HG02870 (cell line): ENCODE measurements around the gene PTPRN2.
"Not testable (repeated sequence)": the region's sequence is repeated elsewhere in the genome, so short reads cannot be mapped to it uniquely, and the experiment has no call there.

Experiments used
- ATAC-seq: cut with Tn5 transposase; IDR thresholded peaks from one replicate; pipeline ENCODE4 v1.9.1; 2021; ENCODE audit warnings: mild to moderate bottlenecking, moderate library complexity; ENCODE audit not compliant: unreplicated experiment

Gene PTPRN2

GRCh38 chr7:158206341-158206740 is 381.3 kb downstream of the PTPRN2 start:
- no peak for ATAC-seq

GRCh38 chr7:158204453-158204852 is 383.2 kb downstream of the PTPRN2 start:
- ATAC-seq = no peak

GRCh38 chr7:158203948-158204347 is 383.7 kb downstream of the PTPRN2 start:
- not testable (repeated sequence) for ATAC-seq

GRCh38 chr7:158194365-158194900 is 393.2 kb downstream of the PTPRN2 start:
- no peak for ATAC-seq

GRCh38 chr7:158193446-158193845 is 394.2 kb downstream of the PTPRN2 start:
- no peak for ATAC-seq

- ATAC-seq = no peak
These were observed 394.7 kb downstream of the PTPRN2 start for GRCh38 chr7:158192956-158193355.

GRCh38 chr7:158192184-158192835 is 395.3 kb downstream of the PTPRN2 start:
- ATAC-seq = no peak

GRCh38 chr7:158191671-158192070 is 396.0 kb downstream of the PTPRN2 start:
- ATAC-seq = no peak

GRCh38 chr7:158190756-158191155 is 396.9 kb downstream of the PTPRN2 start:
- ATAC-seq = no peak

GRCh38 chr7:158188676-158189075 is 398.9 kb downstream of the PTPRN2 start:
- ATAC-seq = no peak

- no peak for ATAC-seq
These were observed 400.0 kb downstream of the PTPRN2 start for GRCh38 chr7:158187694-158187994.

- ATAC-seq = no peak
These were observed 400.5 kb downstream of the PTPRN2 start for GRCh38 chr7:158186864-158187693.

- ATAC-seq = no peak
These were observed 401.2 kb downstream of the PTPRN2 start for GRCh38 chr7:158186406-158186805.

- no peak for ATAC-seq
These were observed 402.0 kb downstream of the PTPRN2 start for GRCh38 chr7:158185653-158186052.

GRCh38 chr7:158183431-158183830 is 404.2 kb downstream of the PTPRN2 start:
- ATAC-seq = no peak

- ATAC-seq = no peak
These were observed 411.0 kb downstream of the PTPRN2 start for GRCh38 chr7:158176561-158177173.

GRCh38 chr7:158175779-158176178 is 411.8 kb downstream of the PTPRN2 start:
- ATAC-seq = no peak

GRCh38 chr7:158174947-158175346 is 412.7 kb downstream of the PTPRN2 start:
- ATAC-seq = no peak

GRCh38 chr7:158167373-158167772 is 420.2 kb downstream of the PTPRN2 start:
- no peak for ATAC-seq

- no peak for ATAC-seq
These were observed 421.0 kb downstream of the PTPRN2 start for GRCh38 chr7:158166386-158167340.

- ATAC-seq = no peak
These were observed 421.9 kb downstream of the PTPRN2 start for GRCh38 chr7:158165711-158166110.
